ENCODE measurements around the gene ASTN2. TPM values are rescaled to one million over a fixed set of nuclear protein-coding genes. Genes with fewer than 3 reads are reported as not detected.

The ASTN2 gene
- total and polyA plus RNA-seq, 3 donors from 2014 or later = 55.7 to 157 (median 117) TPM

DNA sequence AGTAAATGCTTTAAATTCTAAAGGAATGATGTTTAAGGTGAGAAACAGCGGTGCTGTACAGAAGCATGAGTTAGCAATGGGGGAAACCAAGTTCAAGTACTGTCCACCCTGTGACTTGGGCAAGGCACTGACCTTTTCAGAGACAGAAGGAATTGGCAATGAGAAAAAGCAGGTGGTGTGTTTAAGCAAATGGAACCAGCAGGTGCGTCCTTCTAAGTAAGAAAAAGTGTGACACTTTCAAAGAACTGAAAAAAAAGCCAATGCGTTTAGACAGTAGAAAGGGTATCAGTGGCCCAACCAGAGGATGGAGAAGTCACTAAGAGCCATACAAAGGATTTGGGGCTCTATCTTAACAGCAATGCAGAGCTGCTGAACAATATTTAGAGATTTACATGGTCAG, 1010.6 kb downstream of the ASTN2 start:
- intact Hi-C loops (cut with DNase I; ENCODE audit: low total_unique reads) = no loop called here
- Histone ChIP-seq H3K36me3 (ENCODE audit: low read depth, missing control alignments) (no peaks in the 10 kb centered on the region), H3K27ac (no peak overlapping the region), H3K4me1 (no peaks in the 10 kb centered on the region), H3K9me3 (no peaks in the 10 kb centered on the region), H3K27me3 (no peaks in the 10 kb centered on the region), H3K4me3 (no peak overlapping the region)
- TF ChIP-seq POLR2A (IDR thresholded peaks at IDR 0.05) = no peak
- TF ChIP-seq, protein P1, sequence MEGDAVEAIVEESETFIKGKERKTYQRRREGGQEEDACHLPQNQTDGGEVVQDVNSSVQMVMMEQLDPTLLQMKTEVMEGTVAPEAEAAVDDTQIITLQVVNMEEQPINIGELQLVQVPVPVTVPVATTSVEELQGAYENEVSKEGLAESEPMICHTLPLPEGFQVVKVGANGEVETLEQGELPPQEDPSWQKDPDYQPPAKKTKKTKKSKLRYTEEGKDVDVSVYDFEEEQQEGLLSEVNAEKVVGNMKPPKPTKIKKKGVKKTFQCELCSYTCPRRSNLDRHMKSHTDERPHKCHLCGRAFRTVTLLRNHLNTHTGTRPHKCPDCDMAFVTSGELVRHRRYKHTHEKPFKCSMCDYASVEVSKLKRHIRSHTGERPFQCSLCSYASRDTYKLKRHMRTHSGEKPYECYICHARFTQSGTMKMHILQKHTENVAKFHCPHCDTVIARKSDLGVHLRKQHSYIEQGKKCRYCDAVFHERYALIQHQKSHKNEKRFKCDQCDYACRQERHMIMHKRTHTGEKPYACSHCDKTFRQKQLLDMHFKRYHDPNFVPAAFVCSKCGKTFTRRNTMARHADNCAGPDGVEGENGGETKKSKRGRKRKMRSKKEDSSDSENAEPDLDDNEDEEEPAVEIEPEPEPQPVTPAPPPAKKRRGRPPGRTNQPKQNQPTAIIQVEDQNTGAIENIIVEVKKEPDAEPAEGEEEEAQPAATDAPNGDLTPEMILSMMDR (IDR thresholded peaks at IDR 0.05) = no peak
- no peak for DNase-seq
- 92 to 94% methylated on average over 3 of the region's 3 CpGs for WGBS, 2 donors

DNA sequence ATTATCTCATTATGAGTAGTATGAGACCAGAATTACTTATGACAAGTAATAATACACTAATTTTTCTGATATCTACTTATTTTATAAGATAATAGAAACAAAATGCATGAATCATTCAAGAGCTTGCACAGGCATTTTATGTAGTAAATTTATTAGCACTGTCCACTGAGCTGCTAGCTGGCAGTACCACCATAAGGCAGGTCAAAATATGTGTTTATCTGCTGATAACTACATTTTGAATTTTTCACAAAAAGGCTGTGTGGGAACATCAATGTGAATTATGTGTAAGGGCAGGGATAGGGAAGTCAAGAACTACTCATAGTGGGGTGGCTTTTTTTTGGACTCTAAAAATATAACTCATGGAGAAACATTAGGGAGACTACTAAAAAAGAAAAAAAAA, 1011.7 kb downstream of the ASTN2 start:
- no peaks in the 10 kb centered on the region for H3K9me3 ChIP-seq
- H3K4me3 ChIP-seq = no peak overlapping the region
- no peaks in the 10 kb centered on the region for H3K36me3 ChIP-seq (ENCODE audit: low read depth, missing control alignments)
- TF ChIP-seq, protein P1 (IDR thresholded peaks at IDR 0.05) = no peak
- TF ChIP-seq POLR2A (IDR thresholded peaks at IDR 0.05) = no peak
- no peak overlapping the region for H3K27ac ChIP-seq
- H3K27me3 ChIP-seq = no peaks in the 10 kb centered on the region
- DNase-seq = no peak
- intact Hi-C loops (cut with DNase I; ENCODE audit: low total_unique reads) = no loop called here
- no peaks in the 10 kb centered on the region for H3K4me1 ChIP-seq

DNA sequence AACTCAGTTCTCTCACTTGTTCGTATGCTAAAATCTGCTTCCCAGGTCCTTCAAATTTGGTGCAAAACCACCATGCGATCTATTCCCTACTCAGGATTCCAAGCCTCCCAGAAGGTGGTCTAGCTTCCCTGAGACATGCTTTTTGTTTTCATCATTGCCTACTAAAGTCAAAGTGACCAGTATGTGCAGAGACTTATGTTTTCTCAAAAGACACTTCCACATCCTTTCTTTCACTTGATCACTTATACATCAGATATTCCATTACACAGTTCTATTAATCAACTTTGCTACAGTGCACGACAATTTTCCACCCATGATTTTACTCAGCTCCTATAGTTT, 1019.2 kb downstream of the ASTN2 start:
- H3K27me3 ChIP-seq = no peaks in the 10 kb centered on the region
- no peaks in the 10 kb centered on the region for H3K9me3 ChIP-seq
- 67 to 72% methylated on average over 3 of the region's 3 CpGs for WGBS, 2 donors
- peaks cover 7% of the 10 kb centered on the region for H3K4me1 ChIP-seq
- TF ChIP-seq, protein P1 (IDR thresholded peaks at IDR 0.05) = no peak
- no peak for TF ChIP-seq POLR2A (IDR thresholded peaks at IDR 0.05)
- no peak overlapping the region for H3K4me3 ChIP-seq
- H3K36me3 ChIP-seq (ENCODE audit: low read depth, missing control alignments) = no peaks in the 10 kb centered on the region
- no peak overlapping the region for H3K27ac ChIP-seq
- no peak for DNase-seq
- intact Hi-C loops (cut with DNase I; ENCODE audit: low total_unique reads) = no loop called here

DNA sequence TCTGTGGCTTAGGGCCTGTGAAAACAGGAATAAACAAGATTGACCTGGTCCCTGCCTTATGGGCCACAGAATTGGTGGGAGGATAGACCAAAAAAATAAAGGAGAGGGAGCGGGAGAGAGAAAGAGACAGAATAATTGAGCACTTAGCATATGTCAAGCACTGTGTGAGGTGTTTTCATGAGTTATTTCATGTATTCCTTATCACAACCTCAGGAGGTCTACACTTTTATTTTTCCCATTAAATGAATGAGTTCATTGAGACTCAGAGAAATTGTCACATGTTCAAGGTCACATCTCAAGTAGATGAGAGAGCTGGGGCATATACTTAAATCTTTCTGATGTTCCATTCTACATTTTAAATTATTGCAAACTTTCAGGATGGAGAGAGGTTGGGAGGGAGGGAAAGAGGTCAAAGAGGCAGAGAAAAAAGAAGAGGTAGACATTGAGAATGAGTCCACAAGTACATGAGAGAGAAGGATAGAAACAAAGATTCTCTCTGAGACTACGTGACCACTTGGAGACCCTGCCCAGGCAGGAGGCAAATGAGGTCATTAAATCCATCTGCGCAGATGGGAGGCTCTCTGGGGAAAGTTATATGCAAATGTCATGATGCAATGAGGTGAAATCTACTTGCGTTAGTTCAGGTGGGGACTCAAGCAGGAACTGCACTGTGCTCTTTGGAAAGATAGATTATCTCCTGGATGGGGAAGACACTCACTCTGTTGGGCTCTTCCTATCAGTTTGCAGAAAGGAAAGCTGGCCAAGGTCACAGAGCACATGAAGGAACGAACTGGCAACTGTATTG, 1019.8 kb downstream of the ASTN2 start:
- intact Hi-C loops (cut with DNase I; ENCODE audit: low total_unique reads) = no loop called here
- no peak for TF ChIP-seq POLR2A (IDR thresholded peaks at IDR 0.05)
- TF ChIP-seq, protein P1 (IDR thresholded peaks at IDR 0.05) = no peak
- H3K27ac ChIP-seq = no peak overlapping the region
- H3K4me1 ChIP-seq = peaks cover 7% of the 10 kb centered on the region
- no peaks in the 10 kb centered on the region for H3K36me3 ChIP-seq (ENCODE audit: low read depth, missing control alignments)
- 52 to 75% methylated on average over 5 of the region's 5 CpGs for WGBS, 2 donors
- no peaks in the 10 kb centered on the region for H3K27me3 ChIP-seq
- no peak overlapping the region for H3K4me3 ChIP-seq
- no peaks in the 10 kb centered on the region for H3K9me3 ChIP-seq
- peak; percentile 26 for DNase-seq

DNA sequence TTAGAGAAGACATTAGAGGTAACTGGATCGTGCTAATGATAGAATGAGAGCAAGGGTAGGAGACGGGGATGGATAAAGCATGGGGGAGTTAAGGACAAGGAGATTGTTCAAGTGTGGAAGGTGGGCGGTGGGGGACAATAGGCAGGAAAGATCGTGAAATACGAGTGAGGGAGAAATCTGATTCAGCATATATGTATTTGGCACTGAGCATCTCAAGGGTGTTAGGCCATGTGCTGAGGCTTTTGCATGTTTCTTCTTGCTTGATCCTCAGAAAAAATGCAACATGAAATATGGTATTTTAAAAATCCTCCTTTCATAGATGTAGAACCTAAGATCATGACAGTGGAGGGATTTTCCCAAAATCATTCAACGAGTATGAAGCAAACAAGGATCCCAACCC, 1020.8 kb downstream of the ASTN2 start:
- no peak for TF ChIP-seq POLR2A (IDR thresholded peaks at IDR 0.05)
- TF ChIP-seq, protein P1 (IDR thresholded peaks at IDR 0.05) = no peak

More for the DNA sequence above, 1020.8 kb downstream of the ASTN2 start:
- peaks cover 7% of the 10 kb centered on the region for H3K4me1 ChIP-seq
- H3K9me3 ChIP-seq = no peaks in the 10 kb centered on the region
- 79 to 80% methylated on average over 6 of the region's 6 CpGs for WGBS, 2 donors
- intact Hi-C loops (cut with DNase I; ENCODE audit: low total_unique reads) = no loop called here
- H3K4me3 ChIP-seq = no peak overlapping the region
- no peak for DNase-seq
- no peaks in the 10 kb centered on the region for H3K27me3 ChIP-seq
- H3K36me3 ChIP-seq (ENCODE audit: low read depth, missing control alignments) = no peaks in the 10 kb centered on the region
- no peak overlapping the region for H3K27ac ChIP-seq

Measured in testis (tissue), 3 donors.